ENCODE measurements around the gene UGT1A9.
"Not testable (repeated sequence)": the region's sequence is repeated elsewhere in the genome, so short reads cannot be mapped to it uniquely, and the experiment has no call there.

Gene UGT1A9

GRCh38 chr2:233671290-233672161 lies at the start of gene UGT1A9:
Gene UGT1A9 (plus strand): TSS chr2:233671898. CDS start chr2:233671935, 37 bp downstream.
- Histone ChIP-seq H3K9me2 (replicated peaks; ENCODE audit: insufficient read depth, low read length) (no peaks in the 10 kb centered on the region), H4K20me1 (ENCODE audit: insufficient read depth, low read length) (no peaks in the 10 kb centered on the region), H3K27me3 (replicated peaks; ENCODE audit: insufficient read depth, low read length) (no peaks in the 10 kb centered on the region), H3K9me3 (replicated peaks; ENCODE audit: insufficient read depth, low read length) (no peaks in the 10 kb centered on the region), H3K36me3 (replicated peaks; ENCODE audit: insufficient read depth, low read length) (no peaks in the 10 kb centered on the region), H3F3A (ENCODE audit: insufficient read depth, low read length) (no peaks in the 10 kb centered on the region), H3K4me2 (ENCODE audit: low read depth, low read length) (no peak within 1 kb of the TSS), H3K27ac (ENCODE audit: low read length) (no peak within 1 kb of the TSS), H3K4me3 (ENCODE audit: low read length) (no peak within 1 kb of the TSS), H3K79me2 (ENCODE audit: low read length) (no peaks in the 10 kb centered on the region), H3K9ac (ENCODE audit: low read length) (no peak within 1 kb of the TSS), H3K4me1 (ENCODE audit: low read length) (no peaks in the 10 kb centered on the region), H2AFZ (ENCODE audit: low read length) (no peak within 1 kb of the TSS)
- no peak for DNase-seq
- TF ChIP-seq EZH2phosphoT487 (IDR thresholded peaks at IDR 0.05; ENCODE audit: low read length) = no peak
- TF ChIP-seq CTCF (IDR thresholded peaks at IDR 0.05; ENCODE audit: low read length) = no peak

- Histone ChIP-seq H4K20me1 (ENCODE audit: insufficient read depth, low read length) (no peaks in the 10 kb centered on the region), H3K4me3 (ENCODE audit: low read length) (no peak overlapping the region), H3K36me3 (replicated peaks; ENCODE audit: insufficient read depth, low read length) (no peaks in the 10 kb centered on the region), H3K27me3 (replicated peaks; ENCODE audit: insufficient read depth, low read length) (no peaks in the 10 kb centered on the region), H3K27ac (ENCODE audit: low read length) (no peak overlapping the region), H3K9me3 (replicated peaks; ENCODE audit: insufficient read depth, low read length) (no peaks in the 10 kb centered on the region; the same call in 1 of the 2 replicates), H3F3A (ENCODE audit: insufficient read depth, low read length) (no peaks in the 10 kb centered on the region), H3K79me2 (ENCODE audit: low read length) (no peaks in the 10 kb centered on the region), H3K4me2 (ENCODE audit: low read depth, low read length) (no peak overlapping the region), H3K4me1 (ENCODE audit: low read length) (no peaks in the 10 kb centered on the region), H2AFZ (ENCODE audit: low read length) (no peak overlapping the region), H3K9ac (ENCODE audit: low read length) (no peak overlapping the region), H3K9me2 (replicated peaks; ENCODE audit: insufficient read depth, low read length) (no peaks in the 10 kb centered on the region)
- TF ChIP-seq EZH2phosphoT487 (IDR thresholded peaks at IDR 0.05; ENCODE audit: low read length) = no peak
- no peak for TF ChIP-seq CTCF (IDR thresholded peaks at IDR 0.05; ENCODE audit: low read length)
- no peak for TF ChIP-seq EZH2 (optimal IDR thresholded peaks at IDR 0.05; ENCODE audit: low read depth, low read length)
- no peak for DNase-seq
These were observed 44.2 kb upstream of the UGT1A9 start for GRCh38 chr2:233627331-233628025.

GRCh38 chr2:233636306-233636705 lies 35.4 kb upstream of the UGT1A9 start, which contains the start of gene UGT1A10:
Gene UGT1A10 (plus strand): TSS chr2:233636448. CDS start chr2:233636523, 75 bp downstream.
- H3K27me3 ChIP-seq (replicated peaks; ENCODE audit: insufficient read depth, low read length); H3K4me1 ChIP-seq (ENCODE audit: low read length); H3K27ac ChIP-seq (ENCODE audit: low read length): not testable (repeated sequence)

More at GRCh38 chr2:233636306-233636705, 35.4 kb upstream of the UGT1A9 start, which contains the start of gene UGT1A10:
- H3K36me3 ChIP-seq (replicated peaks; ENCODE audit: insufficient read depth, low read length); H3K79me2 ChIP-seq (ENCODE audit: low read length); H4K20me1 ChIP-seq (ENCODE audit: insufficient read depth, low read length); H3K4me2 ChIP-seq (ENCODE audit: low read depth, low read length); H3K9ac ChIP-seq (ENCODE audit: low read length); H2AFZ ChIP-seq (ENCODE audit: low read length); H3K4me3 ChIP-seq (ENCODE audit: low read length); H3K9me2 ChIP-seq (replicated peaks; ENCODE audit: insufficient read depth, low read length); H3K9me3 ChIP-seq (replicated peaks; ENCODE audit: insufficient read depth, low read length); H3F3A ChIP-seq (ENCODE audit: insufficient read depth, low read length); DNase-seq: not testable (repeated sequence)

All from MM.1S (cell line).